GM19025 (cell line): ENCODE data around the gene EXOC6B.
"Not testable (repeated sequence)": the region's sequence is repeated elsewhere in the genome, so short reads cannot be mapped to it uniquely, and the experiment has no call there.

Experiments
- ATAC-seq: cut with Tn5 transposase; IDR thresholded peaks from one replicate; pipeline ENCODE4 v1.9.1; 2021; ENCODE audit warnings: mild to moderate bottlenecking, low read depth, moderate library complexity; ENCODE audit not compliant: unreplicated experiment

EXOC6B gene

DNA sequence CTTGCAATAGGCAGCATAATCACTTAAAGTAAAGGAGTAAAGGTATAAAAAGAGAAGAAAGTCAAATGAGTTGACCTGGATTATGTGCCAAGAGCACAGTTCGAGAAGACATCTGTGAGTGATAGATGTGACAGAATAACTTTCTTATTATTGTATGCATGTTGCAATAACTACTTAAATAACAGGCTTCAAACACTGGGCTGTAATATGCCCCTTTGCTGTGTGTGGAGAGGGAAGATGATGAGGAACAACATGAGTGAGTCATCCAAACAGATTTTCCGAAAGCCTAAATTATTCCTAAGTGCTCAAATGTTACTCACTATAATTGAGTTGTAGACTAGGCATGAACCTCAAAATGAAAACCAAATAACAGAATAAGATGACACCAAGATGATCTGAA, 328.1 kb downstream of the EXOC6B start:
- ATAC-seq = no peak

DNA sequence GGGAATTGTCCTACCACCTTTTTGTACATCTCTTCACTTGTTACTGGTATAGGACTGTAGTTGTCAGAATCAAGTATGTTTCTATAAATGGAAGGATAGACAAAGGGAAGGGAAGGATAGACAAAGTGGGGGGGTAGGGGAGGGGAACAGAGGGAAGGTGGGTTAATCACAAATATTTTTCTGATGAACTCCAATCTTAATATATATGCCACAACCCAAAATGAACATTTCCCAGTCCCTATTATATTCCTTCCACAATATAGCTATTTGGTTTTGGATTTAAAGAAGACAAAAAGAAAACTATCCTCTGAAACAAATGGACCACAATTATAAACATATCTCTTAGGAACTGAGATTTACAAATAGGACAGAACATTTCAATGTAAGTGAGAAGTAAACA, 329.4 kb downstream of the EXOC6B start:
- ATAC-seq = no peak

DNA sequence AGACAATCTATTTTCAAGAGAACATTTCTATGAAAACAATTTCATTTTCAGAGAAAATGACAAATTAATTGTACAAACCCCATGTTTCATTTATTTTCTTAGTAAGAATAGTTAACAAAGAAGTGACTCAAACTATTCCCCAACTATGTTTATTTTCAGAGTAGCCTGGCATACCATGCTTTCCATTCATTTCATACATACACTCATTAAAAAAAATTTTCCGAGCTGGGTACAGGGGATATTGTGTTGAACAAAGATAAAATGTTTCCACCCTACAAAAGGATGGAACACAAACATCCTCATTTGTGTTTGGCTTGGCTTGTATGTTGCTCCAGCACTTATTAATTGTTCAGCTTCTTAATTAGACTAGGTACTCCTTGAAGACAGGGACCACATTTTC, 331.4 kb downstream of the EXOC6B start:
- ATAC-seq = no peak

DNA sequence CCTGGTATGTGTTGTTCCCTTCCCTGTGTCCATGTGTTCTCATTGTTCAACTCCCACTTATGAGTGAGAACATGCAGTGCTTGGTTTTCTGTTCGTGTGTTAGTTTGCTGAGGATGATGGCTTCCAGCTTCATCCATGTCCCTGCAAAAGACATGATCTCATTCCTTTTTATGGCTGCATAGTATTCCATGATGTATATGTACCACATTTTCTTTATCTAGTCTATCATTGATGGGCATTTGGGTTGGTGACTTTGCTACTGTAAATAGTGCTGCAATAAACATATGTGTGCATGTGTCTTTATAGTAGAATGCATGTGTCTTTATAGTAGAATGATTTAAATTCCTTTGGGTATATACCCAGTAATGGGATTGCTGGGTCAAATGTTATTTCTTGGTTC, 341.2 kb downstream of the EXOC6B start:
- ATAC-seq = not testable (repeated sequence)

DNA sequence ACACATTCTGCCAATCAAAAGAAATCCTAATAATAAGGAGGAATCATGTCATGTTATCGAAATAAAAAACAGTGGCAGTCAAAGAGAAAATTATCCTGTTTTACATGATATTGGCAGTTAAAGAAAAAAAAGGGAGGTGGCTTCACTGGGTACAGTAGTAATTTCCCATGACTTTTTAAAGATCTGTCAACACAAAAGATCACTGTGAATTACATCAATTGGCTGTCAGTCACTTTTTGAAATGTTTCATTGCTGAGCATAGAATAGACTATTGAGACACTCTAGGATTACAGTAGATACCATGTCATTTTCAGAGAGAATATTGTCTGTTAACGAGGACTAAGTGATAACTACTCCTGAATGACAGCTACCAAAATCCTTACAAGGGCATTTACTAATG, 342.5 kb downstream of the EXOC6B start:
- ATAC-seq = no peak

DNA sequence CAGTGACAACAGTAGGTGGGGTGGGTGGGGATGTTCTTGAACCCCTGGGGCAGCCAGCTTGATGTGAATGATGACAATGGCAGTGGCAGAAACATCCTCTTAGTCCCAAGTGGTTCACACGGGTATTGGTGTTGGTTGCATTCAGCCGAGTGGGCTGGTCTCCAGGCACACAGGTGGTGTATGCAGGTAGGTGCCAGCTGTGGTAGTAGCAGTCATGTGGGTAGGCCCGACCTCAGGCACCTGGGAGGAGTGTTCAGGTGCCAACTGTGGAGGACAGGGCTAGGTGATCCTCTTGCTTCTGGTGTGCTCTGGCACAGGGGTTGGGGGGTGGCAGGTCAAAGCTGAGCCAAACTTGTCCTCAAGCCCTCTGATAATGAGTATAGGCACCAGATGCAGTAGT, 350.6 kb downstream of the EXOC6B start:
- no peak for ATAC-seq

DNA sequence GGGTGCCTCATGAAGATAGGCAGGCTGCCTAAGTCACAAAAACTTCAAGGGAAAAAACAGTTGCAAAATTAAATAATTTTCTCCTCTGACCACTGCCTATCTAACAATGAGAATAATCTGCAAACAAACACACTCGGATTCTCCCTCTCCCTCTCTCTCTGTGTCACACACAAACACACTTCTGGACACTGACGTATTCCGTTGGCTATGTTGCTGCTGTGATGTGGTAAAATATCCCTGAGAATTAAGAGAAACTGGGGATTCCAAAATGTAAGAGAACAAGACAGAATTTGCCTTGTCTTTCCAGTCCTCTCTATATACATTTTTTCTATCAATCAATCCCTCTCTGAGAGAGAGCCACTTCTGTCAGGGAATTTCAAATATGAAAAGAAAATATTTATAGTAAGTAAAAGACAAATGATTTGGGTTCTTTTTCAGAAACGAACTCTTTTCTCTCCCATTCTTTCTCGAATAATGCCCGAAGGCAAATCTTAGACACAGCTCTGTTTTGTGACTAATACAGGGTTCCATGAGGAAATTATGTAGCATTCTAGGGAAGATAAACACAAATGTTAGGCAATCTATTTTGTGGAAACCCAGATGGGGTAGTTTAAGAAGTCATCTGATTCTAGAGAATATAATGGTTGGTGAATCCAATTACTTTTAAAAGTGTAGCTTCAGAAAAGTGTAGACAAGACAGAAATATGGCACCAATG, 367.9 kb downstream of the EXOC6B start:
- no peak for ATAC-seq

GRCh38 chr2:72454189-72454588, 371.6 kb downstream of the EXOC6B start:
- no peak for ATAC-seq

DNA sequence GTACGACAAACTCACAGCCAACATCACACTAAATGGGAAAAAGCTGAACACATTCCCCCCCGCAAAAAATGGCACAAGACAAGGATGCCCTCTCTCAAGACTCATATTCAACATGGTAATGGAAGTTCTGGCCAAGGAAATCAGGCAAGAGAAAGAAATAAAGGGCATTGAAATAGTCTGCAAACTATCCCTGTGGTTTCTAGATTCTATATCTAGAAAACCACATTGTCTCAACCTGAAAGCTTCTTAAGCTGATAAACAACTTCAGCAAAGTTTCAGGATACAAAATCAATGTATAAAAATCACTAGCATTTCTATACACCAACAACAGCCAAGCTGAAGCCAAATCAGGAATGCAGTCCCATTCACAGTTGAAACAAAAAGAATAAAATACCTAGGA, 383.6 kb downstream of the EXOC6B start:
- ATAC-seq = no peak

DNA sequence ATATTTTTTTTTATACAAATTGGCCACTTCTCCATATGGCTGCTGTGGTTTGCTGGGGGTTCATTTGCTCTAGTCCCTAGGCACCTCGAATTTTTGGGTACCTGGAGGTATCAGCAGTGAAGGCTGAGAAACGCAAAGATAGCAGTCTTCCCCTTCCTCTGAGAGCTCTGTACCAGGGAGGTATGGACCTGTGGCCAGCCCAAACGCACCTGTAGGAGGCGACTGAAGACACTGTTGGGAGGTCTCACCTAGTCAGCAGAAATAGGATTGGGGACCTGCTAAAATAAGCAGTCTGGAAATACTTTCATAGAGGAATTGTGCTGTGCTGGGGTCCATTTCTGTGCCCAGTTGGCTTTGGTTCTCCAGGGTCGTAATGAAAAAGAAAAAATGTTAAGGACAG, 385.9 kb downstream of the EXOC6B start:
- ATAC-seq = no peak

GRCh38 chr2:72438364-72438763, 387.5 kb downstream of the EXOC6B start:
- ATAC-seq = no peak

DNA sequence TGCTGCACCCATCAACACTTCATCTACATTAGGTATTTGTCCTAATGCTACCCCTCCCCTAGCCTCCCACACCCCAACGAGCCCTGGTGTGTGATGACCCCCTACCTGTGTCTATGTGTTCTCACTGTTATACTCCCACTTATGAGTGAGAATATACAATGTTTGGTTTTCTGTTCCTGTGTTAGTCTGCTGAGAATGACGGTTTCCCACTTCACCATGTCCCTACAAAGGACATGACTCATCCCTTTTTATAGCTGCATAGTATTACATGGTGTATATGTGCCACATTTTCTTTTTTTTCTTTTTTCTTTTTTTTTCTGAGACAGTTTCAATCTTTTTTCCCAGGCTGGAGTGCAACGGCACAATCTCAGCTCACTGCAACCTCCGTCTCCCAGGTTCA, 394.1 kb downstream of the EXOC6B start:
- no peak for ATAC-seq

DNA sequence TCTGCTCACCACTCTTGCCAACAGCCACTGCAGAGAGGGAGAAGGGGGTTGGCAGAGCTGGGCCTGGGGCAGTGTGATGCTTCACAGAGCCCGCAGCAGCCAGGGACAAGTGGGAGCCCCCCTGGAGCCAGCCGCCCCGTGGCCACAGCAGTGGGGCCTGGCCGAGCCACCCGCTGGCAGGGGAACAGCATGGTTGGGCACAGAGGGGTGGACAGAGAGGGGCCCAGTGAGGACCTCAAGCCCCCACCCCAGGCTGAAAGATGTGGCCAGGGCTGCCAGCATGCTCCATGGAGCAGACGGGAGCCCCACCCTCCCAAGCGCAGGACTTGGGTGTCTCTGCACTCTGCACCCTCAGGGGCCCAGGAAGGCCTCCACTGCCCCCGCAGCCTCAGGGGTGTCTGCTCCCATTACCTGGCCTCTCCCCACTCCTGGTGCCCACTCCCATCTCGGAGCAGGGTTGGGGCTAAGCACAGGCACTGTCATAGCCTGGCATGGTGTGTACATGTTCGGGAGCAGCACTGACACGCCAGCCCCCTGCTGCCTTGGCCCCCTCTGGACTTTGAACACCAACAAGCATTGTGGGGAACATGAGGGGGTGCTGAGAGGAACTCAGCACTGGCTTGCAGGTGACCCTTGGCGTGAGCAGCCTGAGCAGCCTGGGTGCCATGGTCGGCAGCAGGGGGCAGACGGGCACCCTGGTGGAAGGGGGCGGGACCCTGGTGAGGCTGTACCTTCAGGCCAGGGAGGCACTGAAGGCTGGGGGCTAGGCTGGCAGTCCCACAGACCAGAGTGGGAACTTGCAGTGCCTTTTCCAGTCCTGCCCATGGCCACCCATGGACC, 398.6 kb downstream of the EXOC6B start:
- ATAC-seq = no peak

DNA sequence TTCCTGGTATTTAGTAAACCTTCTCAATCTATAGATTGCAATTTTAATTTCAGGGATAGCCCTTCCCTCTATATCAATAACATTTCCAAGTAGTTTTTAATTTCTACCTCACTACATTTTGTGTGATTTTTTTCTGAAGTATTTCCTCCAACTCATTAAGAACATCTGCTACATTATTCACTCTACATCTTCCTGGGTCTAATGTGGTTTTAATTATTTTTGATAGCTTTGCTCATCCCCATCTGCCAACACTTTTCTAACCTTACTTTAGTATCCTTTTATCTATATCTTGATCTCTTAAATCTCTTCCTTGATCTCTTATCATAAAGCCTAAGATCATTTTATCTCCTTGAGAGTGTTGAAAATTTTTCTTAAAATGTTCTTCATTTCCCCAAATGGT, 399.8 kb downstream of the EXOC6B start:
- ATAC-seq = no peak

DNA sequence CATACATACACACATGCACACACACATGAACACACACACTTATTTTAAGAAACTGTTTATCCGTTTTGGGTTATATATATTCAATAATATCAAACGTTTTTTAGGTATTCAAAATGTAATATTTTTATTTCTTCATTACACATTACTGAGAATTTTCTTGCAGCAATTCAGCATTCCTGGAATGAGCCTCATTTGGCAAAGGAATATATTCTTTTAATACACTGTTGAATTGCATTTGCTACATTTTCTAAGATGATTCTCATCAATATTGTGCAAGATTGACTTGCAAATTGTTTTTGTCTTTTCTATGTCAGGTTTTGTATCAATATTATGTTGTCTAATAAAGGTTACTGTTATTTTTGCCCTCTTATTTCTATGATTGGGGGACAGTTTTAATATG, 402.1 kb downstream of the EXOC6B start:
- no peak for ATAC-seq

DNA sequence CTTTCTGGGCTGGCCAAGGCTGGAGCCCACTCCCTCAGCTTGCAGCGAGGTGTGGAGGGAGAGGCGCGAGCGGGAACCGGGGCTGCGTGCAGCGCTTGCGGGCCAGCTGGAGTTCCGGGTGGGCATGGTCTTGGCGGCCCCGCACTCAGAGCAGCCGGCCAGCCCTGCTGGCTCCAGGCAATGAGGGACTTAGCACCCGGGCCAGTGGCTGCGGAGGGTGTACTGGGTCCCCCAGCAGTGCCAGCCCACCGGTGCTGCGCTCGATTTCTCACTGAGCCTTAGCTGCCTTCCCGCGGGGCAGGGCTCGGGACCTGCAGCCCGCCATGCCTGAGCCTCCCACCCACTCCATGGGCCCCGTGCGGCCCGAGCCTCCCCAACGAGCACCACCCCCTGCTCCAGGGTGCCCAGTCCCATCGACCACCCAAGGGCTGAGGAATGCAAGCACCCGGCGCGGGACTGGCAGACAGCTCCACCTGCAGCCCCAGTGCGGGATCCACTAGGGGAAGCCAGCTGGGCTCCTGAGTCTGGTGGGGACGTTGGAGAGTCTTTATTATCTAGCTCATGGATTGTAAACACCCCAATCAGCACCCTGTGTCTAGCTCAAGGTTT, 404.0 kb downstream of the EXOC6B start:
- ATAC-seq = not testable (repeated sequence)

- no peak for ATAC-seq
Observed at GRCh38 chr2:72415781-72416475, 409.9 kb downstream of the EXOC6B start.

- no peak for ATAC-seq
Observed at GRCh38 chr2:72415241-72415661, 410.6 kb downstream of the EXOC6B start.

DNA sequence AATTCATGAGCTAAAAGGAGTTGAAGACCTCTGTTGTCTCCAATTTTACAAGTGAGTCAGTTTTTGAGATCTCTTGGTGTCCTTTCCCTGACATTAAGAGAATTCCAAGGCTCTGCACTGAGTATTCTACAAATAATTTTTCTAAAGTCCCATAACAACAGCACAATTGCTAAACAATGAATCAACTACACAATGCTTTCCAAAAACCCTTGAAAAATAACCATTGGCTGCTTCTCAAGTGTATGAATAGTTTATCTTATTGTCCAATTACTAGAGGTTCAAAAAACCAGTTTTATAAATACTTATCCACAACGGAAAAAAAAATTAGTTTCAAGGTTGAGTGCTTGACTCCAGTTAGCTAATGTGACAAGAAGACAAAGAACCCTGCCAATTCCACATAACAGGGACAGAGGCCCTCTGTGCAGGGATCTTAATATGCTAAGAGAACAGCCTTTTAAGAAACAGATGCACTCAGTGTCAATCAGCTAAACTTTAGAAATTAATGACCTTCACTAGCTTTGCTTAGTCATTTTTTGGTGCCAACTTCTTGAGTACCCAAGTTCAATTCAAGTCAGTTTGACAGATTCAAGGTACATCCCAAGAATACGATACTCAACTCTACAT, 411.6 kb downstream of the EXOC6B start:
- ATAC-seq = no peak

- no peak for ATAC-seq
Observed at GRCh38 chr2:72413716-72414115, 412.1 kb downstream of the EXOC6B start.

DNA sequence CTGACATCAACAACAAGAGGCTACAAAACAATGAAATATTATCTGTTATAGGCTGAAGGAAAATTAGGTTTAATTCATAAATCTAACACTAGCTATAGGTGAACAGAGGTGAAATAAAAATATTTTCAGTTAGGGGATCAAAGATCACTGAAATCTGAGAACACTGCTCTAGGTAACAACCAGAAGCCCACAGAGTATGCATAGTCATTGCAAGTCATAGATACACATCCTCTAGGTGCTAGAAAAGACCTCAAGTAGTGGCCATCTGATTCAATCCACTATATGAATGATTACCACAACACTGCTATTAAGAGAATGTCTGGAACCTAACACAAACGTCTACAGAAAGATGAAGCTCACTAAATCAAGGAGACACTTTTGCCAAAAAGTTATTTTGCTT, 413.6 kb downstream of the EXOC6B start:
- no peak for ATAC-seq
